Kidney epithelial cell (primary cell): ENCODE results near the gene C2CD4D. TPM values are rescaled to one million over a fixed set of nuclear protein-coding genes. Genes with fewer than 3 reads are reported as not detected.
A peak's percentile ranks its signal among the peaks of the same experiment; 100 is the strongest.

Experiments used
- DNase-seq: peaks from one replicate; pipeline ENCODE4 v3.0.0-alpha.2; 2010; ENCODE audit warnings: low read depth
- H3K27me3 ChIP-seq: 2 replicates; pipeline ENCODE4 v1.6.0; 2011; ENCODE audit warnings: low read length; ENCODE audit not compliant: control insufficient read depth, insufficient read depth
- H3K36me3 ChIP-seq: 2 replicates; pipeline ENCODE4 v1.5.1; 2011; ENCODE audit warnings: low read length; ENCODE audit not compliant: control insufficient read depth, insufficient read depth
- H3K4me3 ChIP-seq: 2 replicates; pipeline ENCODE4 v1.5.1; 2011; ENCODE audit warnings: low read depth, mild to moderate bottlenecking, control low read depth, low read length
- total RNA-seq: library from RNA; depleted of rRNA; stranded (reverse); fragments of >200 nt; gene quantifications from 2 replicates; pipeline ENCODE4 v1.2.3, GENCODE V29; 2015
- TF ChIP-seq, protein P1 (sequence below): IDR thresholded peaks from 2 replicates; pipeline ENCODE4 v1.5.1; 2011; ENCODE audit warnings: mild to moderate bottlenecking, moderate library complexity, low read length, control low read depth, inconsistent platforms; ENCODE audit not compliant: insufficient read depth, poor library complexity, severe bottlenecking

C2CD4D gene
- total RNA-seq, 1 donor from 2014 or later, result 1.3 TPM

DNA sequence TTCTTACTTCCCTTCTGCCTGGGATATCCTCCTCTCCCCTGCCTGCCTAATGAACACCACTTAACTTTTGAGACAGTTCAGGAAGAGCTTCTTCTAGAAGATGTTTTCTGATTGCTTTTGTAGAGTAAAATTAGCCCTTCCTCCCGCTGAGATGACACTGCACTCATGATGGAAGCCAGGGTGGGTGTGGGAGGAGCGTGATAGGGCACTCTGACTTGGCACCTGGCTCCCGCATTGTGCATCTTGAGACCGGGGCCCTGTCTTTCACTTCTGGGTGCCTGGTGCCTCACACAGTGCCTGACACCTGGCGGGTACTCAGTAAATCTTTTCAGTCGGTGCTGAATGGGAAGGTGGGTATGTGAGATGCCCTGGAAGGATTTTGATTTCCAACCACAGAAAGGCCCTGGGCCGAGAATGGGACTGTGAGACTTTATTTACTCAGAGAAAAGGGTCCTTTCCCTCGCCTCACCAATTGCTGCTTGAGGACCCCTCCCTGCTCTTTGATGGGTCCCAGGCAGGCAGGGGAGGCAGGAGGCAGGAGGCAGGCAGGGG lies 7.1 kb upstream of the C2CD4D start:
- peaks cover 2% of the 10 kb centered on the region for H3K27me3 ChIP-seq
- TF ChIP-seq, protein P1, sequence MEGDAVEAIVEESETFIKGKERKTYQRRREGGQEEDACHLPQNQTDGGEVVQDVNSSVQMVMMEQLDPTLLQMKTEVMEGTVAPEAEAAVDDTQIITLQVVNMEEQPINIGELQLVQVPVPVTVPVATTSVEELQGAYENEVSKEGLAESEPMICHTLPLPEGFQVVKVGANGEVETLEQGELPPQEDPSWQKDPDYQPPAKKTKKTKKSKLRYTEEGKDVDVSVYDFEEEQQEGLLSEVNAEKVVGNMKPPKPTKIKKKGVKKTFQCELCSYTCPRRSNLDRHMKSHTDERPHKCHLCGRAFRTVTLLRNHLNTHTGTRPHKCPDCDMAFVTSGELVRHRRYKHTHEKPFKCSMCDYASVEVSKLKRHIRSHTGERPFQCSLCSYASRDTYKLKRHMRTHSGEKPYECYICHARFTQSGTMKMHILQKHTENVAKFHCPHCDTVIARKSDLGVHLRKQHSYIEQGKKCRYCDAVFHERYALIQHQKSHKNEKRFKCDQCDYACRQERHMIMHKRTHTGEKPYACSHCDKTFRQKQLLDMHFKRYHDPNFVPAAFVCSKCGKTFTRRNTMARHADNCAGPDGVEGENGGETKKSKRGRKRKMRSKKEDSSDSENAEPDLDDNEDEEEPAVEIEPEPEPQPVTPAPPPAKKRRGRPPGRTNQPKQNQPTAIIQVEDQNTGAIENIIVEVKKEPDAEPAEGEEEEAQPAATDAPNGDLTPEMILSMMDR, result no peak
- no peak for DNase-seq
- no peaks in the 10 kb centered on the region for H3K36me3 ChIP-seq
- H3K4me3 ChIP-seq, result no peak overlapping the region

DNA sequence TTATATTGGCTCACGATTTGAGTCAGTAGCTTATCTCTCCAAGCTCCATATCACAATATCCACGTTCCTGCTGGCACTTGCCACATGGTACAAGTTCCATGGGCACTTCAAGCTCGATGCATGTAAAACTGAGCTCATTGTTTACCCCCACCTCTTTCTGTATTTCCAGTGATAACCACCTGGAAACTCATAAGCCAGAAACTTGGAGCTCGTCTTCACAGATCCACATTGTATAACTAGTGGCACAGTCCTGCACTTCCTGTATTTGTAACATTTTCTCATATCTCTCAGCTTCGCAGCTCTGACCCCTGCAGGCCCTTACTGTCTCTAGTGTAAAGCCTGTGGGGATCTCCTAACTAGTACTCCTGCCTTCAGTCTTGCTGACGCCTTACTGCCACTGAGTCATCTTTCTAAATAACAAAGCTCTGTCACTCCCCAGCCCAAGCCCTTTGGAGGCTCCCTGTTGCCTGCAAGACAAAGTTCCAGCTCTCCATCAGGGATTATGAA lies 6.5 kb upstream of the C2CD4D start:
- no peak for DNase-seq
- TF ChIP-seq, protein P1, result no peak
- Histone ChIP-seq H3K27me3 (peaks cover 1% of the 10 kb centered on the region), H3K36me3 (no peaks in the 10 kb centered on the region), H3K4me3 (no peak overlapping the region)

DNA sequence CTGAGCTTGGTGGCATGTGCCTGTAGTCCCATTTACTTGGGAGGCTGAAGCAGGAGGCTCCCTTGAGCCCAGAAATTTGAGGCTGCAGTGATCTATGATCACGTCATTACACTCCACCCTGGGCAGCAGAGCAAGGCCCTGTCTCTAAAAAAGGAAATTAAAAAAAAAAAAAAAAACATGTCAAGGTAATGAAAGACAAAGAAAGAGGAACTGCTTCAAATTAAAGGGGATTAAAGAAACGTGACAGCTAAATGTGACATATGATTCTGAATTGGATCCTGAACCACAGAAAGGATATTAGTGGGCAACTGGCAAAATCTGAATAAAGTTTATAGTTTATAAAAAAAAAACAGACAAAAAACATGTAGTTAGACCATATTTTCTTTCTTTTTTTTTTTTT lies 3.8 kb upstream of the C2CD4D start:
- no peak for DNase-seq
- no peaks in the 10 kb centered on the region for H3K36me3 ChIP-seq
- H3K27me3 ChIP-seq, result peaks cover 12% of the 10 kb centered on the region
- TF ChIP-seq, protein P1, result no peak
- no peak overlapping the region for H3K4me3 ChIP-seq

DNA sequence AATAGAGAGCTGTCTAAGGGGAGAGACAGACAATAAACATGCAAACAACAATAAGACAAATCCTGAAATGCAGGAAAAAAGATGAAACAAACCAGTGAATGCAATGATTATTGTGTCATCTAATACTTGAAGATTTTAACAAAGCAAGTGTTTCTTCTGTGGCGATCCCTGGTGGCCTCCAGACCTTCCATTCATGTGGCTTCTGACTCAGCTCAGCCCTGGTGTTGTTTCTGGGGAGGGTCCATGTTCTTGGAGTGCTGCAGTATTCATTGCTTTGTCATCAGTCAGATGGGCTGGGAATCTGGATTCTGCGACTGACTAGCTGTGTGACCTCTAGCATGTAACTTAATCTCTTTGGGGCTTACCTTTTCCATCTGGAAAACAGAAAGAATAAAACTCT lies 1.5 kb upstream of the C2CD4D start:
- TF ChIP-seq, protein P1, result no peak
- Histone ChIP-seq H3K27me3 (peaks cover 17% of the 10 kb centered on the region), H3K36me3 (no peaks in the 10 kb centered on the region), H3K4me3 (no peak overlapping the region)
- no peak for DNase-seq

DNA sequence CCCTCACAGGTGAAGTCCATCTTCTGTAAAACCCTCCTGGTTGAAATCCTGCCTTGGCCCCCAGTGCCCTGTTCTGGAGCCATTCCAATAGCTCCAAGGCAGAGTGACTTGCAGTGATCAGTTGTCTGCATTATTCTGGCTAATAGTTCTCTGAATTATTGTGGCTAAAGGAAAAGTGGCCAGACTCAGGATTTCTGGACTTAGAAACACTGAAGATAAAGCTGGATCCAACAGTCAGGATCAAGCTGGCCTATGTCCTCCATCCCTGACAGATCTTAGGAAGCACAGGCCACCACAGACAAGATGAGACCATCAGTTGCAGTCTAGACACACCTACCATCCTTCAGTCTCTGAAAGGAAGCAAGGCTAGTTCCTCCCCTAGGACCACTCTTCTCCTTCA lies 801 bp upstream of the C2CD4D start:
- TF ChIP-seq, protein P1, result no peak
- DNase-seq, result no peak
- H3K36me3 ChIP-seq, result no peaks in the 10 kb centered on the region
- H3K27me3 ChIP-seq, result peaks cover 17% of the 10 kb centered on the region
- H3K4me3 ChIP-seq, result no peak overlapping the region

DNA sequence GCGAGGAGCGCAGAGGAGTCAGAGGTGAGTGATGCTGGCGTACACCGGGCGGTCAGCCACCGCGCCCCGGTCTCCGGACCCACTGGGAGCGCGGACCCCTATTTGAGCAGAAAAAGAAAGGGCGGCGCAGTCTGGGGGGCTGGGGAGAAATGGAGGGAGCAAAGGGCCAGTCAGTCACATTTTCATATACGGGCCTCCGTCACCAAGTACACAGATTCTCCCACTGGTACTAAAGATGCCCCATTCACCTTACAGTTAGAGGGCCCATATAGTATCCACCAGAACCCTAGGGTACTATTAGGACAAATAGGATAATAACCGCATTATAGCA lies 573 bp downstream of the C2CD4D start:
- TF ChIP-seq, protein P1, result no peak
- Histone ChIP-seq H3K27me3 (peaks cover 17% of the 10 kb centered on the region), H3K36me3 (no peaks in the 10 kb centered on the region), H3K4me3 (peak overlapping the region; percentile 21)
- no peak for DNase-seq
